GM12891 (cell line): ENCODE results near the gene TMEM170B.

Experiments used
- PAX5 ChIP-seq: IDR thresholded peaks from 2 replicates; pipeline ENCODE4 v1.6.1; 2011; ENCODE audit warnings: low read length, moderate library complexity, mild to moderate bottlenecking; ENCODE audit not compliant: insufficient read depth, severe bottlenecking
- POLR2A ChIP-seq: IDR thresholded peaks from 2 replicates; pipeline ENCODE4 v1.6.1; 2011; ENCODE audit warnings: low read depth, low read length, control low read depth
- POLR2AphosphoS5 ChIP-seq: IDR thresholded peaks from 2 replicates; pipeline ENCODE4 v1.6.1; 2011; ENCODE audit warnings: low read depth, low read length, control low read depth
- POU2F2 ChIP-seq: IDR thresholded peaks from 2 replicates; pipeline ENCODE4 v1.6.1; 2011; ENCODE audit warnings: low read depth, mild to moderate bottlenecking, control low read depth, low read length, moderate library complexity
- TAF1 ChIP-seq: IDR thresholded peaks from 2 replicates; pipeline ENCODE4 v1.6.1; 2011; ENCODE audit warnings: low read depth, low read length, control low read depth

DNA sequence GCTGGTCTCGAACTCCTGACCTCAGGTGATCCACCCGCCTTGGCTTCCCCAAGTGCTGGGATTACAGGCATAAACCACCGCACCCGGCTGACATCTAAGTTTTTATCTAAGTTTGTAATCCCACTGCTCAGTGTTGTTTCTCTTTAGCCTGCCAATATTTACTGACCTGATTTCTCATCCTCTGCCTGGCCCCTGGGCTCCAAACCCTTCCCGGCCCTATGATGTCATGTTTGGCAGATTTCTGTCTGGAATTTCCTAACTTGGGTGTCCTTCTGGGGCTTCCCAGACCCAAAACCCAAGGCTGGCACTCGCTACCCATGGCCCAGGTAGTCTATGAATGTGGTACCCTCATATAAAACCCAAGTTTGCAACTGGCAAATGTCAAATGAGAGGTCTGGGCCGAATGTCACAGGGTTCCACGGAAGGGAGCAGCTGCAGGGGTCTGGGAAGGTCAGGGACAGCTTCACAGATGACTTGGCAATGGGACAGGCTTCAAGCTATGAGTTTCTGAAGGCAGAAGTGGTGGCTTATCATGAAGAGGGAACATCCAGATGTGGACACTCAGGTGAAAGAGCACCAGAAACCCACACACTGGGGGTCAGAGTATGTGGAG lies 54.9 kb downstream of the TMEM170B start:
- TF ChIP-seq TAF1: no peak
- no peak for TF ChIP-seq POLR2AphosphoS5
- no peak for TF ChIP-seq POLR2A
- no peak for TF ChIP-seq PAX5
- TF ChIP-seq POU2F2: no peak
